ENCODE data around the gene SPATA13.

DNA sequence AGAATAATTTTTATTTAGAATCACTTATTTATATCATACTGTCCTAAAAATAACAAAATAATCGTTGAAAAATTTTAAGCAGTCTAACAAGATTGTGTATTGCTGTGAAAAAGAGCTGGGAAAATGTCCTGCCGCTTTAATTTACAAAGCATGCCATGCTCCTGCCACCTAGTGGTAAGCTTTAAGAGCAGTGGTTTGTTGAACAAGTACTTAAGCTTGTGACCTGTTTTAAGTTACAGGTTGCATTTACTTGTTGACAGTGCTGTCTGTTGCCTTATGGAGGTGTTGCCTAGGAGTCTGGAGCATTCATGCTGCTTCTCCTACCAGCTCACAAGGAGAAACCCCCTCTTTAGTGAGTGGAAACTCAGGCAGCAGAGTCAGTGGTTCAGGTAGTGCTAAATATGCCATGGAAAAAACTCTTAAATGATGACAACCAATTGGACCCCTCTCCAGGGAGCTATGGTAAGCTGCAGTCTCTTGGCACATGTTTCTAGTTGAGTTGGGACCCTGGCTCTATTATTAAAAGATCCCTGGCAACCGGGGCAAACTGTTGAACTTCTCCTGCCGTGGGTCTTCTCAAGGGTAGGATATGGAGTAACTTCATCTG lies 68.4 kb downstream of the SPATA13 start:
- TF ChIP-seq POLR2A (IDR thresholded peaks at IDR 0.05): no peak
- TF ChIP-seq, protein P1, sequence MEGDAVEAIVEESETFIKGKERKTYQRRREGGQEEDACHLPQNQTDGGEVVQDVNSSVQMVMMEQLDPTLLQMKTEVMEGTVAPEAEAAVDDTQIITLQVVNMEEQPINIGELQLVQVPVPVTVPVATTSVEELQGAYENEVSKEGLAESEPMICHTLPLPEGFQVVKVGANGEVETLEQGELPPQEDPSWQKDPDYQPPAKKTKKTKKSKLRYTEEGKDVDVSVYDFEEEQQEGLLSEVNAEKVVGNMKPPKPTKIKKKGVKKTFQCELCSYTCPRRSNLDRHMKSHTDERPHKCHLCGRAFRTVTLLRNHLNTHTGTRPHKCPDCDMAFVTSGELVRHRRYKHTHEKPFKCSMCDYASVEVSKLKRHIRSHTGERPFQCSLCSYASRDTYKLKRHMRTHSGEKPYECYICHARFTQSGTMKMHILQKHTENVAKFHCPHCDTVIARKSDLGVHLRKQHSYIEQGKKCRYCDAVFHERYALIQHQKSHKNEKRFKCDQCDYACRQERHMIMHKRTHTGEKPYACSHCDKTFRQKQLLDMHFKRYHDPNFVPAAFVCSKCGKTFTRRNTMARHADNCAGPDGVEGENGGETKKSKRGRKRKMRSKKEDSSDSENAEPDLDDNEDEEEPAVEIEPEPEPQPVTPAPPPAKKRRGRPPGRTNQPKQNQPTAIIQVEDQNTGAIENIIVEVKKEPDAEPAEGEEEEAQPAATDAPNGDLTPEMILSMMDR (IDR thresholded peaks at IDR 0.05): peak; percentile 70 to 82 (median 75)

Measured in uterus (tissue), 2 donors.